Activated T-cell treated with anti-CD3 and anti-CD28 coated beads, Interleukin-2, amount 50 U/mL, for 4 hours (primary cell): ENCODE measurements around the gene TSNAXIP1. TPM values are rescaled to one million over a fixed set of nuclear protein-coding genes. Genes with fewer than 3 reads are reported as not detected.
A peak's percentile ranks its signal among the peaks of the same experiment; 100 is the strongest.

Experiments
- ATAC-seq, 2 donors: fragments of 200-7000 bp; cut with Tn5 transposase; one replicate each; pipeline ENCODE4 v1.10.0; 2021
- DNase-seq: peaks from one replicate; pipeline ENCODE4 v3.0.0-alpha.2; 2020
- H3K27me3 Mint-ChIP-seq: one replicate; pipeline ENCODE4 v1.8.0; 2021; ENCODE audit warnings: low read depth, mixed read lengths
- H3K36me3 Mint-ChIP-seq: one replicate; pipeline ENCODE4 v1.8.0; 2022; ENCODE audit warnings: mixed read lengths; ENCODE audit not compliant: insufficient read depth
- H3K4me1 Mint-ChIP-seq: one replicate; pipeline ENCODE4 v1.8.0; 2021; ENCODE audit warnings: low read depth, mixed read lengths
- H3K4me3 Mint-ChIP-seq: one replicate; pipeline ENCODE4 v1.8.0; 2021; ENCODE audit warnings: mild to moderate bottlenecking, moderate library complexity, mixed read lengths
- H3K9me3 Mint-ChIP-seq: one replicate; pipeline ENCODE4 v1.8.0; 2021; ENCODE audit warnings: mixed read lengths
- total RNA-seq, 3 donors: library from RNA; stranded (reverse); gene quantifications; one replicate each; pipeline ENCODE4 v1.2.1, GENCODE V29; 2021

Gene TSNAXIP1
- total RNA-seq, 3 donors from 2014 or later: 0.79 to 1.4 (median 1.3) TPM

- H3K4me3 Mint-ChIP-seq: no peak overlapping the region
- no peak for ATAC-seq
- H3K27me3 Mint-ChIP-seq: no peaks in the 10 kb centered on the region
- peaks cover 30% of the 10 kb centered on the region for H3K36me3 Mint-ChIP-seq
- no peaks in the 10 kb centered on the region for H3K9me3 Mint-ChIP-seq
- peaks cover 67% of the 10 kb centered on the region for H3K4me1 Mint-ChIP-seq
- peak; percentile 21 for DNase-seq
These were observed 4.8 kb upstream of the TSNAXIP1 start for GRCh38 chr16:67801883-67802282.

- H3K4me3 Mint-ChIP-seq: no peak overlapping the region
- no peaks in the 10 kb centered on the region for H3K27me3 Mint-ChIP-seq
- H3K4me1 Mint-ChIP-seq: peaks cover 60% of the 10 kb centered on the region
- no peaks in the 10 kb centered on the region for H3K9me3 Mint-ChIP-seq
- DNase-seq (no peak), ATAC-seq (no peak)
- H3K36me3 Mint-ChIP-seq: peaks cover 24% of the 10 kb centered on the region
These were observed 2.8 kb upstream of the TSNAXIP1 start for GRCh38 chr16:67803894-67804293.

GRCh38 chr16:67804853-67805542 lies 1.7 kb upstream of the TSNAXIP1 start:
- no peak for DNase-seq
- Mint-ChIP-seq H3K9me3 (no peaks in the 10 kb centered on the region), H3K4me3 (peak overlapping the region; percentile 89), H3K27me3 (no peaks in the 10 kb centered on the region), H3K36me3 (peaks cover 20% of the 10 kb centered on the region), H3K4me1 (peaks cover 56% of the 10 kb centered on the region)
- no peak for ATAC-seq

- ATAC-seq (no peak), DNase-seq (no peak)
- peaks cover 47% of the 10 kb centered on the region for H3K4me1 Mint-ChIP-seq
- H3K27me3 Mint-ChIP-seq: no peaks in the 10 kb centered on the region
- H3K4me3 Mint-ChIP-seq: peak overlapping the region; percentile 89
- peaks cover 11% of the 10 kb centered on the region for H3K36me3 Mint-ChIP-seq
- H3K9me3 Mint-ChIP-seq: no peaks in the 10 kb centered on the region
These were observed 816 bp upstream of the TSNAXIP1 start for GRCh38 chr16:67805718-67806427.

DNA sequence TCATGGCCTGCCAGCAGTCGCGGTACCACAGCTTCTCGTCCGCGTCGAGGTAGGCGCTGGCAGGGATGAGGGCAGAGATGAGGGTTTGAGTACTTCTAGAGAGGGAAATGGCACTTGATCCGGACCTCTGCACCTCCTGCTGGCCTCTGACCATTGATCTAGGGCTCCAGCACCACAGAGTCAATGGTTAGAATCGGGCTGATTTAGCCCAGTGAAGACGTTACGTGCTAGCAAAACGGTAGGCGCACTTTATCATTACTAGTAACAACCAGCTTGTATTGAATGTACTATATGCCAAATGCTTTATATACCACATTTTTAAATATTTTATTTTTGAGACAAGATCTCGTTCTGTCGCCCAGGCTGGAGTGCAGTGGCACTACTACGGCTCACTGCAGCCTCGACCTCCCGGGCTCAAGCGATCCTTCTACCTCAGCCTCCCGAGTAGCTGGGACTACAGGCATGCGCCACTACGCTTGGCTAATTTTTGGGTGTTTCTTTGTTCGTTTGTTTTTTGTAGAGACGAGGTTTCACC lies 526 bp downstream of the TSNAXIP1 start:
- H3K4me3 Mint-ChIP-seq: peak overlapping the region; percentile 89
- ATAC-seq (no peak), DNase-seq (no peak)
- no peaks in the 10 kb centered on the region for H3K9me3 Mint-ChIP-seq
- peaks cover 6% of the 10 kb centered on the region for H3K36me3 Mint-ChIP-seq
- peaks cover 34% of the 10 kb centered on the region for H3K4me1 Mint-ChIP-seq
- H3K27me3 Mint-ChIP-seq: no peaks in the 10 kb centered on the region

- peaks cover 5% of the 10 kb centered on the region for H3K4me1 Mint-ChIP-seq
- H3K4me3 Mint-ChIP-seq: no peak overlapping the region
- ATAC-seq (no peak), DNase-seq (no peak)
- H3K36me3 Mint-ChIP-seq: no peaks in the 10 kb centered on the region
- H3K27me3 Mint-ChIP-seq: no peaks in the 10 kb centered on the region
- no peaks in the 10 kb centered on the region for H3K9me3 Mint-ChIP-seq
These were observed 5.2 kb downstream of the TSNAXIP1 start for GRCh38 chr16:67811899-67812298.

GRCh38 chr16:67814567-67814966 lies 7.9 kb downstream of the TSNAXIP1 start:
- Mint-ChIP-seq H3K27me3 (no peaks in the 10 kb centered on the region), H3K4me3 (no peak overlapping the region), H3K36me3 (no peaks in the 10 kb centered on the region), H3K4me1 (peaks cover 2% of the 10 kb centered on the region), H3K9me3 (no peaks in the 10 kb centered on the region)
- DNase-seq (no peak), ATAC-seq (no peak)

GRCh38 chr16:67820608-67821259 lies 14.0 kb downstream of the TSNAXIP1 start:
- Mint-ChIP-seq H3K27me3 (no peaks in the 10 kb centered on the region), H3K36me3 (no peaks in the 10 kb centered on the region), H3K4me3 (no peak overlapping the region), H3K9me3 (no peaks in the 10 kb centered on the region), H3K4me1 (peaks cover 2% of the 10 kb centered on the region)
- DNase-seq (no peak), ATAC-seq (no peak)

DNA sequence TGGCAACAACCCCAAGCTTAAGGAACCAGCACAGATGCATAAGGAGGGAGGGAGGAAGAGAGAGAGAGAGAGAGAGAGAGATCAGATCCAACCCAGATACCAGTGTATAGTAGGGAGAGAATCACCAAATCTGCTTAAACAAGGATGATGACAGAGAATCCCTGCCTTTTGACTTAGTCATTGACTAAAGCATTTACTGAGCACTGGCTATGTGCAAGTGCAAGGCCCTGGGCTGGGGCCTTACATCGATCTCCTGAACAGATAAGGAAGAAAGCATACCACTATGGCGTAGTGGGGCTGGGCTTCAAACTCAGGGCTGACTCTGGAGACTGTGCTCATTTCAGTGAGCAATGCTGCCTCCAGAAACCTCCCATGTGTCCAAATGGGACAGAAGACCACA lies 15.8 kb downstream of the TSNAXIP1 start:
- DNase-seq: no peak
- no peak for ATAC-seq
- H3K27me3 Mint-ChIP-seq: no peaks in the 10 kb centered on the region
- H3K36me3 Mint-ChIP-seq: no peaks in the 10 kb centered on the region
- H3K9me3 Mint-ChIP-seq: no peaks in the 10 kb centered on the region
- H3K4me1 Mint-ChIP-seq: no peaks in the 10 kb centered on the region
- no peak overlapping the region for H3K4me3 Mint-ChIP-seq

GRCh38 chr16:67825119-67825518 lies 18.4 kb downstream of the TSNAXIP1 start:
- no peak overlapping the region for H3K4me3 Mint-ChIP-seq
- no peaks in the 10 kb centered on the region for H3K9me3 Mint-ChIP-seq
- no peaks in the 10 kb centered on the region for H3K4me1 Mint-ChIP-seq
- peaks cover 4% of the 10 kb centered on the region for H3K36me3 Mint-ChIP-seq
- no peak for DNase-seq
- no peaks in the 10 kb centered on the region for H3K27me3 Mint-ChIP-seq
- no peak for ATAC-seq

DNA sequence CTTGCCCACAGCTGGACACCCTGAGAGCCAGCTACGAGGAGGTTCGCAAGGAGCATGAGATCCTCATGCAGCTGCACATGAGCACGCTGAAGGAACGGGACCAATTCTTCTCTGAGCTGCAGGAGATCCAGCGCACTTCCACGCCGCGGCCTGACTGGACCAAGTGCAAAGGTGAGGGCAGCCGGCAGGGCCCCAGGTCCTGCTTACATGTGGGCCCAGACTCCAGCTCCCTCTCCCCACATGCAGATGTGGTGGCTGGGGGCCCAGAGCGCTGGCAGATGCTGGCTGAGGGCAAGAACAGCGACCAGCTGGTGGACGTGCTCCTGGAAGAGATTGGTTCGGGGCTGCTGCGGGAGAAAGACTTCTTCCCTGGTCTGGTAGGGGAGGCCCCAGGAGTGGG lies 19.2 kb downstream of the TSNAXIP1 start:
- Mint-ChIP-seq H3K27me3 (no peaks in the 10 kb centered on the region), H3K36me3 (peaks cover 4% of the 10 kb centered on the region), H3K9me3 (no peaks in the 10 kb centered on the region), H3K4me3 (no peak overlapping the region), H3K4me1 (no peaks in the 10 kb centered on the region)
- no peak for ATAC-seq
- DNase-seq: no peak

- Mint-ChIP-seq H3K36me3 (peaks cover 4% of the 10 kb centered on the region), H3K27me3 (no peaks in the 10 kb centered on the region), H3K4me3 (no peak overlapping the region), H3K4me1 (peaks cover 9% of the 10 kb centered on the region), H3K9me3 (no peaks in the 10 kb centered on the region)
- DNase-seq (no peak), ATAC-seq (no peak)
These were observed 22.0 kb downstream of the TSNAXIP1 start for GRCh38 chr16:67828651-67829050.

DNA sequence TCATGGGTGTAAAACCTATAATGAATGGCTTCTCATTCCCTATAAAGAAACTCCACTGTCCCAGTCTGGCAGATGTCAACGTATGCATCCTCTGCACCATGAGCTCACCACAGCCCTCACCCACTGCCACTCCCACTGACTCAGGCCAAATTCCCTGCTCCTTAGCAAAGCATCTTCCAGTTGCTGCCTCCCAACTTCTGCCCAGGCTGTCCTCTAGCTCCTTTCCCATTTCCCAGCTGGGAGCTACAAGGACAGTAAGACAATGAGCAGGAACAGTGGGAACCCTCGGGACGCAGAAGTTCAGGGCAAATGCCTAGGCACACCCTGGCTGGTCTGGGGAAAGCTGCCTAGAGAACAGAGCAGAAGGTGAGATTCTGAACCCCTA lies 26.3 kb downstream of the TSNAXIP1 start:
- DNase-seq (no peak), ATAC-seq (peak in 1 of 2 donors; percentile 3)
- Mint-ChIP-seq H3K27me3 (no peaks in the 10 kb centered on the region), H3K4me1 (peaks cover 15% of the 10 kb centered on the region), H3K36me3 (peaks cover 4% of the 10 kb centered on the region), H3K4me3 (peak overlapping the region; percentile 89), H3K9me3 (no peaks in the 10 kb centered on the region)

DNA sequence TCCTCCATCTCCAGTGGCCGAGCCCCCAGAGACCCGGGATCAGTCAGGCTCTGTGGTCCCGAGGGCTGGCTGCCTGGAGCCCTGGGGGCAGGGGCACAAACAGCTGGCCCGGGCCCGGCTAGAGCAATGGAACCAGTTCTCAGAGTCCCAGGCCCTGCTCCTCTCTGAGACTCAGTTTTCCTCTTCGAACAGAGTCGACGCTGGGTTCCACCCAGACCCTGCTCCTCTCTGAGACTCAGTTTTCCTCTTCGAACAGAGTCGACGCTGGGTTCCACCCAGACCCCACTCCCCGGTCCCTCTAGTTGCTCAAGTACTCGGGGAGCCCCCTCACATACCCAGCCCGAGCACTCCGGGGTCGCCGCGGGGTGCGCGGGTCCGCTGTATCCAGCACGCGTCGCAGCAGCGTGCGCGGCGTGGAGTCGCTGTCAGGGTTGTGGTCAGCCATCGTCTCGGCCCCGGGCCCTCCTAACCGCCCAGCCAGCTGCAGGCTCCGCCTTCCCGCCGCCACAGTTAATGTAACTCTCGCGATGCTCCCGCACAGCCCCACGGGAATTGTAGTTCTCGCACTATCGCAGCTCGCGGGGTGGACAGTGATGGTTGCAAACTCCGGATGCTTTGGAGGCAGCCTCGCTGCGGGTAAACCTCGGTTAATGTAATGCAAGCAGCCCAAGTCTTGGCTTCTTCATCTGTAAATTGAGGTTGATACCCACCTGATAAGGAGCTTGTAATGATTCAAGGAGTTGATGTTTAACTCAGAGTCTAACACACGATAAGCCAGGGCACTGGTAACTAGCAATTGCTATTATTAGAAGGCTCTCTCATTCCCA lies 26.9 kb downstream of the TSNAXIP1 start:
- peaks cover 4% of the 10 kb centered on the region for H3K36me3 Mint-ChIP-seq
- H3K9me3 Mint-ChIP-seq: no peaks in the 10 kb centered on the region
- ATAC-seq: peak; percentile 100
- H3K4me1 Mint-ChIP-seq: peaks cover 15% of the 10 kb centered on the region
- H3K4me3 Mint-ChIP-seq: peak overlapping the region; percentile 89
- peak; percentile 86 for DNase-seq
- no peaks in the 10 kb centered on the region for H3K27me3 Mint-ChIP-seq
